SK-N-SH (cell line): ENCODE data around the gene OGFR.

Experiments
- EP300 ChIP-seq, 2 experiments: IDR thresholded peaks; 2 replicates each; pipeline versions ENCODE4 v1.4.0 to v1.6.1; 2012; ENCODE audit warnings: borderline replicate concordance in 1 of 2, low read depth in 1 of 2, low read length in 1 of 2
- EZH2phosphoT487 ChIP-seq: fragments of 200-600 bp; sonication (generic); IDR thresholded peaks from 2 replicates; pipeline ENCODE4 v1.6.1; 2017; ENCODE audit warnings: low read depth, mixed run types, mild to moderate bottlenecking, antibody characterized with exemption, moderate library complexity, borderline replicate concordance
- NFIC ChIP-seq: IDR thresholded peaks from 2 replicates; pipeline ENCODE4 v1.4.0; 2012; ENCODE audit warnings: borderline replicate concordance
- NRF1 ChIP-seq: IDR thresholded peaks from 2 replicates; pipeline ENCODE4 v1.6.1; 2012; ENCODE audit warnings: low read depth, mild to moderate bottlenecking, low read length
- POLR2AphosphoS5 ChIP-seq: IDR thresholded peaks from 2 replicates; pipeline ENCODE4 v1.6.1; 2012; ENCODE audit warnings: low read depth, low read length
- RFX5 ChIP-seq: IDR thresholded peaks from 2 replicates; pipeline ENCODE4 v1.6.1; 2012; ENCODE audit warnings: mild to moderate bottlenecking, improper control_type of control experiment, low read length
- RXRA ChIP-seq: IDR thresholded peaks from 2 replicates; pipeline ENCODE4 v1.4.0; 2012; ENCODE audit warnings: low read depth, mild to moderate bottlenecking, borderline replicate concordance
- SIN3A ChIP-seq: IDR thresholded peaks from 2 replicates; pipeline ENCODE4 v1.6.1; 2012; ENCODE audit warnings: low read depth, mild to moderate bottlenecking, low read length, moderate library complexity, borderline replicate concordance
- TAF1 ChIP-seq: IDR thresholded peaks from 2 replicates; pipeline ENCODE4 v1.6.1; 2012; ENCODE audit warnings: low read depth, mild to moderate bottlenecking, low read length, moderate library complexity, borderline replicate concordance
- TCF12 ChIP-seq: IDR thresholded peaks from 2 replicates; pipeline ENCODE4 v1.4.0; 2012
- TEAD4 ChIP-seq: IDR thresholded peaks from 2 replicates; pipeline ENCODE4 v1.4.0; 2012; ENCODE audit warnings: mild to moderate bottlenecking, borderline replicate concordance; ENCODE audit not compliant: insufficient read depth
- TF ChIP-seq, protein P1 (sequence below): fragments of 200-600 bp; sonication (generic); IDR thresholded peaks from 2 replicates; pipeline ENCODE4 v1.6.1; 2017; ENCODE audit warnings: antibody characterized with exemption, mild to moderate bottlenecking, moderate library complexity
- TF ChIP-seq, protein P2 (sequence below): IDR thresholded peaks from 2 replicates; pipeline ENCODE4 v1.6.1; 2012; ENCODE audit warnings: mild to moderate bottlenecking, low read depth, low read length, moderate library complexity

DNA sequence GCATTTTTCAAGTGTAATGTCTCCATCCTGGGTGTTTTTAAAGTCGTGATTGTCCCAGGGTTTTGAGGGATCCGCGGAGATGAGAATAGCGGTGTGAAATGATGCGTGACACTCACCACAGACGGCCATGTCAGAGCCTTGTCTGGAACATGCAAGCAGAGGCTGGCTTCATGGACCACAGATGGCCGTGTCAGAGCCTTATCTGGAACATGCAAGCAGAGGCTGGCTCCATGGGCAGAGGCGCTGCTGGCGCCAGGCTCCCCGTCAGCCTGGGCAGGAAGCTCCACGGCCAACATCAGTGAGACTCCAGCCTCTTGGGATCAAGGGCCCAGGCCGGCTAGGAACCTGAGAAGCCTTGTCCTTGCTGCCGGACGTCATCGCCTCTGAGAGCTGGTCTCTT lies 16.0 kb upstream of the OGFR start:
- TF ChIP-seq, protein P1, sequence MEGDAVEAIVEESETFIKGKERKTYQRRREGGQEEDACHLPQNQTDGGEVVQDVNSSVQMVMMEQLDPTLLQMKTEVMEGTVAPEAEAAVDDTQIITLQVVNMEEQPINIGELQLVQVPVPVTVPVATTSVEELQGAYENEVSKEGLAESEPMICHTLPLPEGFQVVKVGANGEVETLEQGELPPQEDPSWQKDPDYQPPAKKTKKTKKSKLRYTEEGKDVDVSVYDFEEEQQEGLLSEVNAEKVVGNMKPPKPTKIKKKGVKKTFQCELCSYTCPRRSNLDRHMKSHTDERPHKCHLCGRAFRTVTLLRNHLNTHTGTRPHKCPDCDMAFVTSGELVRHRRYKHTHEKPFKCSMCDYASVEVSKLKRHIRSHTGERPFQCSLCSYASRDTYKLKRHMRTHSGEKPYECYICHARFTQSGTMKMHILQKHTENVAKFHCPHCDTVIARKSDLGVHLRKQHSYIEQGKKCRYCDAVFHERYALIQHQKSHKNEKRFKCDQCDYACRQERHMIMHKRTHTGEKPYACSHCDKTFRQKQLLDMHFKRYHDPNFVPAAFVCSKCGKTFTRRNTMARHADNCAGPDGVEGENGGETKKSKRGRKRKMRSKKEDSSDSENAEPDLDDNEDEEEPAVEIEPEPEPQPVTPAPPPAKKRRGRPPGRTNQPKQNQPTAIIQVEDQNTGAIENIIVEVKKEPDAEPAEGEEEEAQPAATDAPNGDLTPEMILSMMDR: no peak
- no peak for TF ChIP-seq EP300 (IDR thresholded peaks at IDR 0.05; ENCODE audit: borderline replicate concordance in 1 of 2, low read depth in 1 of 2, low read length in 1 of 2)
- TF ChIP-seq SIN3A: no peak
- no peak for TF ChIP-seq TCF12
- TF ChIP-seq EZH2phosphoT487: no peak
- TF ChIP-seq NRF1: no peak
- TF ChIP-seq RFX5: no peak
- no peak for TF ChIP-seq NFIC
- TF ChIP-seq, protein P2, sequence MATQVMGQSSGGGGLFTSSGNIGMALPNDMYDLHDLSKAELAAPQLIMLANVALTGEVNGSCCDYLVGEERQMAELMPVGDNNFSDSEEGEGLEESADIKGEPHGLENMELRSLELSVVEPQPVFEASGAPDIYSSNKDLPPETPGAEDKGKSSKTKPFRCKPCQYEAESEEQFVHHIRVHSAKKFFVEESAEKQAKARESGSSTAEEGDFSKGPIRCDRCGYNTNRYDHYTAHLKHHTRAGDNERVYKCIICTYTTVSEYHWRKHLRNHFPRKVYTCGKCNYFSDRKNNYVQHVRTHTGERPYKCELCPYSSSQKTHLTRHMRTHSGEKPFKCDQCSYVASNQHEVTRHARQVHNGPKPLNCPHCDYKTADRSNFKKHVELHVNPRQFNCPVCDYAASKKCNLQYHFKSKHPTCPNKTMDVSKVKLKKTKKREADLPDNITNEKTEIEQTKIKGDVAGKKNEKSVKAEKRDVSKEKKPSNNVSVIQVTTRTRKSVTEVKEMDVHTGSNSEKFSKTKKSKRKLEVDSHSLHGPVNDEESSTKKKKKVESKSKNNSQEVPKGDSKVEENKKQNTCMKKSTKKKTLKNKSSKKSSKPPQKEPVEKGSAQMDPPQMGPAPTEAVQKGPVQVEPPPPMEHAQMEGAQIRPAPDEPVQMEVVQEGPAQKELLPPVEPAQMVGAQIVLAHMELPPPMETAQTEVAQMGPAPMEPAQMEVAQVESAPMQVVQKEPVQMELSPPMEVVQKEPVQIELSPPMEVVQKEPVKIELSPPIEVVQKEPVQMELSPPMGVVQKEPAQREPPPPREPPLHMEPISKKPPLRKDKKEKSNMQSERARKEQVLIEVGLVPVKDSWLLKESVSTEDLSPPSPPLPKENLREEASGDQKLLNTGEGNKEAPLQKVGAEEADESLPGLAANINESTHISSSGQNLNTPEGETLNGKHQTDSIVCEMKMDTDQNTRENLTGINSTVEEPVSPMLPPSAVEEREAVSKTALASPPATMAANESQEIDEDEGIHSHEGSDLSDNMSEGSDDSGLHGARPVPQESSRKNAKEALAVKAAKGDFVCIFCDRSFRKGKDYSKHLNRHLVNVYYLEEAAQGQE: no peak
- no peak for TF ChIP-seq TEAD4
- TF ChIP-seq TAF1: no peak
- TF ChIP-seq POLR2AphosphoS5: no peak
- TF ChIP-seq RXRA: no peak
